Measurements from ENCODE around the gene SETD2. TPM values are rescaled to one million over a fixed set of nuclear protein-coding genes. Genes with fewer than 3 reads are reported as not detected.

SETD2 gene
- total and polyA plus RNA-seq, 2 of the 8 experiments (the other 6 are each of a cell fraction or from before 2014, with no cell fraction given): 15.7 to 46.3 TPM

Small RNA genes within 50 kb of the gene (small RNA-seq; reads per million reads assigned to genes)
- not detected for gene MRPL57P3 (ENCODE audit: insufficient read depth)

Other genes starting within 250 kb of the SETD2 start
- gene CCDC12, start 187.4 kb downstream of the SETD2 start, total RNA-seq (2021; fragmentation: NEBNext Ultra II Directional; extraction: Animal tissue kit (Norgen Biotek cat#: 25700)): 41.3 and 44.4 TPM in 2 replicates
- 29.5 and 41.5 TPM in 2 replicates for gene CCDC12, start 187.4 kb downstream of the SETD2 start, polyA plus RNA-seq (2011; rRNA removed)
- gene NBEAL2, start 184.4 kb downstream of the SETD2 start, total RNA-seq (2021; fragmentation: NEBNext Ultra II Directional; extraction: Animal tissue kit (Norgen Biotek cat#: 25700)): 45.8 and 46.9 TPM in 2 replicates
- gene NBEAL2, start 184.4 kb downstream of the SETD2 start, polyA plus RNA-seq (2011; rRNA removed): 27.3 and 47.8 TPM in 2 replicates
- 6.8 and 8.0 TPM in 2 replicates for gene KIF9, start 118.7 kb upstream of the SETD2 start, total RNA-seq (2021; fragmentation: NEBNext Ultra II Directional; extraction: Animal tissue kit (Norgen Biotek cat#: 25700))
- gene KIF9, start 118.7 kb upstream of the SETD2 start, polyA plus RNA-seq (2011; rRNA removed): 5.0 and 5.8 TPM in 2 replicates
- 30.9 and 31.7 TPM in 2 replicates for gene KLHL18, start 118.8 kb upstream of the SETD2 start, total RNA-seq (2021; fragmentation: NEBNext Ultra II Directional; extraction: Animal tissue kit (Norgen Biotek cat#: 25700))
- gene KLHL18, start 118.8 kb upstream of the SETD2 start, polyA plus RNA-seq (2011; rRNA removed): 19.9 and 27.3 TPM in 2 replicates
- gene PTPN23, start 216.9 kb upstream of the SETD2 start, total RNA-seq (2021; fragmentation: NEBNext Ultra II Directional; extraction: Animal tissue kit (Norgen Biotek cat#: 25700)): 44.1 and 46.7 TPM in 2 replicates
- 2.9 and 5.5 TPM in 2 replicates for gene PTPN23, start 216.9 kb upstream of the SETD2 start, polyA plus RNA-seq (2011; rRNA removed)

Measured in H1 (cell line).